Thyroid gland (tissue), 4 donors: ENCODE results near the gene GPNMB. TPM values are rescaled to one million over a fixed set of nuclear protein-coding genes. Genes with fewer than 3 reads are reported as not detected.

ENCODE experiments used
- DNase-seq, 2 donors: peaks; one replicate each; pipeline ENCODE4 v3.0.0-alpha.2; 2019
- H3K27ac ChIP-seq, 3 donors: fragments of 200-600 bp; sonication (generic); 1 replicate in 2 of 3; 2 replicates in 1 of 3; pipeline ENCODE4 v1.5.1; 2016 to 2019; ENCODE audit warnings: mild to moderate bottlenecking in 1 of 3, moderate library complexity in 1 of 3
- H3K27me3 ChIP-seq: fragments of 200-600 bp; sonication (generic); one replicate; pipeline ENCODE4 v1.5.1; 2019
- H3K36me3 ChIP-seq, 2 donors: fragments of 200-600 bp; sonication (generic); one replicate each; pipeline ENCODE4 v1.5.1; 2016 to 2019
- H3K4me1 ChIP-seq, 2 donors: fragments of 200-600 bp; sonication (generic); one replicate each; pipeline ENCODE4 v1.5.1; 2017 to 2019
- H3K4me3 ChIP-seq, 3 donors: fragments of 200-600 bp; sonication (generic); replicated peaks in 1 of 3; 1 replicate in 2 of 3; 2 replicates in 1 of 3; pipeline ENCODE4 v1.5.1; 2016; ENCODE audit warnings: mild to moderate bottlenecking in 1 of 3
- H3K9me3 ChIP-seq: fragments of 200-600 bp; sonication (generic); one replicate; pipeline ENCODE4 v1.5.1; 2017
- CTCF ChIP-seq, 6 experiments: fragments of 200-600 bp in 3 of 6; fragments of 450-650 bp in 3 of 6; sonication (generic) in 3 of 6; IDR thresholded peaks; one replicate each; pipeline ENCODE4 v1.5.1; 2016 to 2019; ENCODE audit warnings: antibody characterized with exemption in 6 of 6, mild to moderate bottlenecking in 2 of 6, inconsistent platforms in 1 of 6, moderate library complexity in 1 of 6
- POLR2A ChIP-seq, 2 donors: fragments of 450-650 bp; IDR thresholded peaks; one replicate each; pipeline ENCODE4 v1.6.1; 2017; ENCODE audit warnings: antibody characterized with exemption in 2 of 2, mild to moderate bottlenecking in 2 of 2, moderate library complexity in 1 of 2
- WGBS, 2 donors: methylation state at CpG; one replicate each; pipeline ENCODE4 v1.1.5; 2017; 5-methylcytosine and 5-hydroxymethylcytosine counted together
- intact Hi-C: fragments of 100-400 bp; cut with DNase I; formaldehyde crosslinking; loops from one replicate; pipeline ENCODE4 v1.15.1; 2023
- total RNA-seq, 4 donors: library from RNA; depleted of rRNA; stranded (reverse); fragments of >200 nt; gene quantifications; one replicate each; pipeline ENCODE4 v1.2.3, GENCODE V29; 2016

The GPNMB gene
- total RNA-seq, 4 donors from 2014 or later = 31.4 to 84.8 (median 69.9) TPM

- intact Hi-C loops = no loop called here
- no peak overlapping the region for H3K4me3 ChIP-seq
- 87 to 92% methylated on average over 7 of the region's 7 CpGs for WGBS, 2 donors
- H3K4me1 ChIP-seq = no peaks in the 10 kb centered on the region
- H3K9me3 ChIP-seq = no peaks in the 10 kb centered on the region
- H3K36me3 ChIP-seq = no peaks in the 10 kb centered on the region
- H3K27ac ChIP-seq = no peak overlapping the region
- H3K27me3 ChIP-seq = no peaks in the 10 kb centered on the region
- no peak for DNase-seq
- no peak for TF ChIP-seq CTCF (IDR thresholded peaks at IDR 0.05)
- no peak for TF ChIP-seq POLR2A (IDR thresholded peaks at IDR 0.05)
Observed at GRCh38 chr7:23256731-23257130, 10.2 kb downstream of the GPNMB start.

DNA sequence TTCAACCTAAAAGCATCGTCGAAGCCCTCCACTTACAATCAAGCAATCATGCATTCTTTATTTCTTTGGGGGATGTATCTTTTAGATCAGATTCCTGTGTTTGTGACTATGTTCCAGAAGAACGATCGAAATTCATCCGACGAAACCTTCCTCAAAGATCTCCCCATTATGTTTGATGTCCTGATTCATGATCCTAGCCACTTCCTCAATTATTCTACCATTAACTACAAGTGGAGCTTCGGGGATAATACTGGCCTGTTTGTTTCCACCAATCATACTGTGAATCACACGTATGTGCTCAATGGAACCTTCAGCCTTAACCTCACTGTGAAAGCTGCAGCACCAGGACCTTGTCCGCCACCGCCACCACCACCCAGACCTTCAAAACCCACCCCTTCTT is 13.8 kb downstream of the GPNMB start:
- Histone ChIP-seq H3K4me3 (no peak overlapping the region), H3K27me3 (no peaks in the 10 kb centered on the region), H3K4me1 (no peaks in the 10 kb centered on the region), H3K9me3 (no peaks in the 10 kb centered on the region), H3K36me3 (no peaks in the 10 kb centered on the region), H3K27ac (no peak overlapping the region)
- WGBS, 2 donors = 86 to 87% methylated on average over 10 of the region's 10 CpGs
- intact Hi-C loops = no loop called here
- no peak for DNase-seq
- TF ChIP-seq CTCF (IDR thresholded peaks at IDR 0.05) (no peak), POLR2A (IDR thresholded peaks at IDR 0.05) (no peak)

GRCh38 chr7:23261843-23262452 is 15.4 kb downstream of the GPNMB start:
- Histone ChIP-seq H3K27ac (no peak overlapping the region), H3K9me3 (no peaks in the 10 kb centered on the region), H3K4me1 (no peaks in the 10 kb centered on the region), H3K4me3 (no peak overlapping the region), H3K27me3 (no peaks in the 10 kb centered on the region), H3K36me3 (no peaks in the 10 kb centered on the region)
- TF ChIP-seq CTCF (IDR thresholded peaks at IDR 0.05) (peak; percentile 30 to 88 (median 52)), POLR2A (IDR thresholded peaks at IDR 0.05) (no peak)
- WGBS, 2 donors = 5% methylated on average over 7 of the region's 7 CpGs
- DNase-seq = peak; percentile 32 to 54
- intact Hi-C loops = no loop called here

- intact Hi-C loops = no loop called here
Observed at GRCh38 chr7:23264916-23265458, 18.4 kb downstream of the GPNMB start.

More at GRCh38 chr7:23264916-23265458, 18.4 kb downstream of the GPNMB start:
- H3K27me3 ChIP-seq = no peaks in the 10 kb centered on the region
- no peaks in the 10 kb centered on the region for H3K36me3 ChIP-seq
- WGBS, 2 donors = 77 to 80% methylated on average over 7 of the region's 7 CpGs
- no peak for DNase-seq
- TF ChIP-seq CTCF (IDR thresholded peaks at IDR 0.05) (no peak), POLR2A (IDR thresholded peaks at IDR 0.05) (no peak)
- no peaks in the 10 kb centered on the region for H3K9me3 ChIP-seq
- H3K4me1 ChIP-seq = no peaks in the 10 kb centered on the region
- no peak overlapping the region for H3K4me3 ChIP-seq
- H3K27ac ChIP-seq = no peak overlapping the region
